Measurements from ENCODE around the gene NACA2.

NACA2 gene

GRCh38 chr17:61545335-61545938, 45.6 kb downstream of the NACA2 start:
- no peak for DNase-seq (ENCODE audit: low spot score)

- no peak for DNase-seq (ENCODE audit: low spot score)
These were observed 47.1 kb downstream of the NACA2 start for GRCh38 chr17:61543786-61544415.

GRCh38 chr17:61542027-61542426, 49.0 kb downstream of the NACA2 start:
- DNase-seq (ENCODE audit: low spot score), result no peak

GRCh38 chr17:61540874-61541273, 50.1 kb downstream of the NACA2 start:
- DNase-seq (ENCODE audit: low spot score), result no peak
